Hippocampal formation (tissue), 2 donors: ENCODE data around the gene MAPRE3.

Source experiments
- DNase-seq, 2 donors: peaks; one replicate each; lab custom pipeline; 2025; lab: John Stamatoyannopoulos, UW

Gene MAPRE3

GRCh38 chr2:27014771-27015433, 44.5 kb downstream of the MAPRE3 start:
- peak in 1 of 2 donors; percentile 9 for DNase-seq

DNA sequence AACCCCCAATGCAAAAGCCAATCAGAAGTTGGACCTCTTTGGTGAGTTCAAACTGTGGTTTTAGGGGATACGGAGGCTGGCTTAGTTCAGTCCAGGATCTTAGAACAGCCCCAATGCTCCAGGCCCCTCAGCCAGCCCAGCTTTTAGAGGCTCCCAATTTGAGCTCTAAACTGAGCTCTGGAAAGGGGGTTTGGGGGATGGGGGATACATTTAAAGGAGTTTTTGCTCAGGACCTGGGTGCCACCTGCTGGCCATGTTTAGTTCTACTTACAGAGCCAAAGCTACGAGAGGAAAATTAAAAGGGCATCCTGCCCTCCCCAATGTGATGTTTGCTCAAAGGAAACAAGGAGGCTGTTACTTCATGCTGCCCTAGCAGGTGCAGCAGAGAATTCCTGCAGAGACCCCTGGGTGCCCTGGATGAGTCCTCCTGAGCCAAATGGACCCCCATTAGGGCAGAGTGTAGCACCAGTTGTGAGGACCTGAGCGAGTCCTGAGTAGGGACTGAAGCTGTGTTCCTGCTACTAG, 46.4 kb downstream of the MAPRE3 start:
- peak; percentile 20 to 41 for DNase-seq

DNA sequence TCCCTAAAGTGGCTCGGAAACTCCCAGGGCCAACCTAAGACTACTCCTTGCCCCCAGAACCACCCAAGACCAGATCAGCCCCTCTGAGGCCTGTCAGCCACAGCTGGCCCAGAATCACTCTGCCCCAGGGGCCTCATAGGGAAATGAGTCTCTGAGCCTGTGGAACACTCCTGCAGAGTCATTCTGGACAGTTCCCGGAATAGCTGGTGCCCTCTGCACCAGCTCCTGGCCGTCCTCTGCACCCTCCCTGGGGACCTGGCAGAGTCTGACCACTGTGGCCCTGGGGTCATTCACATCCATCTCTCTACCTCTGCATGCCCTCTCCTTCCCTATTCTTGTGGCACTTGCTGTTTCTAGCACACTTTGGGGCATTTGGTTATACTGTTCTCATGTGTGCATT, 47.7 kb downstream of the MAPRE3 start:
- DNase-seq: no peak

GRCh38 chr2:27019459-27019858, 49.0 kb downstream of the MAPRE3 start:
- no peak for DNase-seq

DNA sequence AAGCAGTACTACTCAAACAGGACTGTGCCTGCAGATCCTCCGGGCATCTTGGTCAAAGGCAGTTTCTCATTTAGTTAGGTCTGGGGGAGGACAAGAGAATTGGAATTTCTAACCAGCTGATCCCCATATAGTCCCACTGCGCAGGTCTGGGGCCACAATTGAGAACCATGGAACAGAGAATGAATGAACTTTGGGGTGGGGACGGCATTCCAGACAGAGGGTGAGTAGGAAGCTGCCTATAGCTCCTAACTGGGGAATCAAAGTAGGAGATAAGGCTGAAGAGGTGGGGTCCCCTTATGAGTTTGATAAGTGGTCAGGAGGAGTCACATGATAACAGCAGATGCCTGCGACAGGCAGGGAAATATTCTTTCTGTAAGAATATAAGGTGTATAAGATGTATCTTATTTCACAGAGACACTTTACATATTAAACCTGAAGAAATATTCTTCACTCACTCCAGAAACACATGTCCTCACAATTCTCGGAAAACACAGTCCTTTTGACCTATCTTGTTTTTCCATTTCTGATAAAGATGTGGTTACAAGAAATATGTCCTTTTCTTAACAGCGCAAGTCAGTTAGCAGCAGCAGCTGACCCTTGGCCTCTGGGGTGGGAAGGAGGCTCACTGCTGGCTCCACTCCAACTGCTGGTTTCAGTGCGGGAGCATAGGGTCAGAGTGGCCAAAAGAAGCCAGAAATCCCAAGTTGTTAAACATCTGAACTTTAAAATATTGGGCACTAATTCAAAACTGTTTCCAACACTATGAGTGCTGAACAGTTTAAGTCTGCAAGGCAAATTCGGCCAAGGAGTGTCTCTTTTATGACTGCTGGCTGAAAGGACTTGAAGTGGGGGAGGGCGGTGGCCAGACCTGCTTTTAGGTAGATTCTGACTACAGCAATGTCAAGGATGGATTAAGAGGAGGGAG, 49.8 kb downstream of the MAPRE3 start:
- DNase-seq: no peak

DNA sequence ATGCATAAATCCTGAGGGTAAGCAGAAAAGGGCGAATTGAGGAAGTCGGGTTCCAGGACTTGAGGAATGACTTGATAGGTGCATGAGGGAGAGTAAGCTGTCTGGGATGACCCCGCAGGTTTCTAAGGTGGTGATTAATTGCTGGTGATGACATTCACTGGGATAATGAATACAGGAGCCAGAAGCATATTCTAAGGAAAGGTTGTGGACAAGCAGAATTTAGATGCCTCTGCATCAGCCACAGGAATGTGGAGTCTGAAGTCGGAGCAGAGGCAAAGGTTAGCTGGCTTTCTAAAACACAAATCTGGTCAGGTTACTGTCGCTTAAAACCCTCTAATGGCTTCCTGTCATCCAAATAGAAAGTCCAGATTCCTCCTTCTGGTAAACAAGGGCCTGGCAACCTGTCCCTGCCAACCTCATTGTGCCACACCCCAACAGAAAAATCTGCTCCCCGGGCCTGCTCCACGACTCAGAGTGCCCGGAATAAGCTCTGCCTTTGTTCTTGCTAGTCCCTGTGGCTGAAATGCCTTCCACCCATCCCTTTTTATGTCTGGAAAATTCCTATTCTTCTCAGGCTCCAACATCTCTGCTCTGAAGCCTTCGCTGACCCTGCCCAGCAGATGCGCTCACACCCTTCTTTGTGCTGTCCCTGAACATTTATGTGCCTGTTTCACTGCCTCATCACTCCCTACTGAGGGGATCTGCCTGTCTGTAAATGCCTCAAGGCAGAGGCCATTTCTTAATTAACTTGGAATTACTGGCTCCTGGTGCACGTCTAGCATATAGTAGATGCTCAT, 51.0 kb downstream of the MAPRE3 start:
- DNase-seq: no peak

DNA sequence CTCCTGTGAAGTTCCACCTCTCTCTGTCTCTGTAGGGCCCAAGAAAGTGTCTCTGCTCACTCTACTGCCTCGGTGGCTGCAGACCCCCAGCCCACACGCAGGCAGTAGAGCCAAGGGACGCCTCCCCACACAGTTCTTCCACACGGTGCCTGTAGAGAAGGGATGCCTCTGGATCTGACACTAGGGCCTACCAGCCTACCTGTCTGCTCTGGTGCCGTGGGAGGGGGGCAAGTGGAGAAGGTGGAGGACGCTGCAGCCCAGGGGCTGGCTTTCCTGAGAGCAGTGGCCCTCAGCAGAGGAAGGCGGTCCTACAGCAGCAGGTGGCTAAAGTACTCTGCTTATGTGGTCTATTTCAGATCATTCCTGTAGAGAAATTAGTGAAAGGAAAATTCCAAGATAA, 53.3 kb downstream of the MAPRE3 start:
- no peak for DNase-seq

DNA sequence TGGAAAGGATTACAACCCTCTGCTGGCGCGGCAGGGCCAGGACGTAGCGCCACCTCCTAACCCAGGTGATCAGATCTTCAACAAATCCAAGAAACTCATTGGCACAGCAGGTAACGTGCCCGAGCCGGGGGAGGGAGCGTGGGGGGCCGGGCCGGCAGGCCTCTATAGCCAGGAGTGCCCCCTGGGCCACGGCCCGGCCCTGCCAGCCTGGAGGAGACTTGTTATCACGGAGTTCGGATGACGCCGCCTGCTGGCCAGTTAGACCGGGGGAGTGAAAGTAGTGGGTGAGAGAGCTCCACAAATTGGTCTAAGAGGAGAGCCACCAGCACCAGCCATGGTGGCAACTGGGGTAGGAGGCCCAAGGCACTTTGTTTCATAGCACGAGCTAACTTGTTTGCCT, 53.8 kb downstream of the MAPRE3 start:
- DNase-seq: no peak

- no peak for DNase-seq
Observed at GRCh38 chr2:27024812-27025211, 54.4 kb downstream of the MAPRE3 start.

- DNase-seq: no peak
Observed at GRCh38 chr2:27025281-27025800, 54.9 kb downstream of the MAPRE3 start.

- DNase-seq: no peak
Observed at GRCh38 chr2:27025861-27026851, 55.7 kb downstream of the MAPRE3 start.

DNA sequence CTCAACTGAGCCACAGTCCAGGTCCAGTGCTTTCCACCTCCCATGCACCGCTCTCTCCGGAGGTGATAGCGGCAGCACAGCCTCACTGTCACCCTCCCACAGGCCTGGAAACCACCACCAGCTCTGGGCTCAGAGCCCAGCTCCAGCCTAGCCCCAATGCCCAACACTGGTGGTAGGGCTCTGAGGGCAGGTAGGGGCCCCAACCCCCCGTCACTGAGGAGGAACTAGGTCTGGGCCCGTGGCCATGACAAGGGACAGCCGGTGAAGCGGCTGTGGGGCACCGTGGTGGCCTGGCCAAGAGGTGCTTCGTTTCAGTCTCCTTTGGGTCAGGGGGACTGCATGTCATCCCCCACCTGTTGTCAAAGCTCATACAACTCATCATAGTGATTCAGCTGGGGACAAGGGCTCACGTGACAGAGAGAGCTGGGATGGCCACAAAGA, 56.8 kb downstream of the MAPRE3 start:
- no peak for DNase-seq

DNA sequence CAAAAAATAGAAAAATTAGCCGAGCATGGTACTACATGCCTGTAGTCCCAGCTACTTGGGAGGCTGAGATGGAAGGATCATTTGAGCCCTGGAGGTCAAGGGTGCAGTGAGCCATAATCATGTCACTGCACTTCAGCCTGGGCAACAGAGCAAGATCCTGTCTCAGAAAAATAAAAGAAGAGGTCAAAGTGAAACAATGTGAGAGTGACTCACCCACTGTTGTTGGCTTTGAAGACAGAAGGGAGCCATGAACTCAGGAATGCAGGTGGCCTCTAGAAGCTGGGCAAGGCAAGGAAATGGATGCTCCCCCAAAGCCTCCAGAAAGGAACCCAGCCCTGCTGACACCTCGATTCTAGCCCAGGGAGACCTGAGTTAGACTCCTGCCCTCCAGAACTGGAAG, 58.6 kb downstream of the MAPRE3 start:
- no peak for DNase-seq

DNA sequence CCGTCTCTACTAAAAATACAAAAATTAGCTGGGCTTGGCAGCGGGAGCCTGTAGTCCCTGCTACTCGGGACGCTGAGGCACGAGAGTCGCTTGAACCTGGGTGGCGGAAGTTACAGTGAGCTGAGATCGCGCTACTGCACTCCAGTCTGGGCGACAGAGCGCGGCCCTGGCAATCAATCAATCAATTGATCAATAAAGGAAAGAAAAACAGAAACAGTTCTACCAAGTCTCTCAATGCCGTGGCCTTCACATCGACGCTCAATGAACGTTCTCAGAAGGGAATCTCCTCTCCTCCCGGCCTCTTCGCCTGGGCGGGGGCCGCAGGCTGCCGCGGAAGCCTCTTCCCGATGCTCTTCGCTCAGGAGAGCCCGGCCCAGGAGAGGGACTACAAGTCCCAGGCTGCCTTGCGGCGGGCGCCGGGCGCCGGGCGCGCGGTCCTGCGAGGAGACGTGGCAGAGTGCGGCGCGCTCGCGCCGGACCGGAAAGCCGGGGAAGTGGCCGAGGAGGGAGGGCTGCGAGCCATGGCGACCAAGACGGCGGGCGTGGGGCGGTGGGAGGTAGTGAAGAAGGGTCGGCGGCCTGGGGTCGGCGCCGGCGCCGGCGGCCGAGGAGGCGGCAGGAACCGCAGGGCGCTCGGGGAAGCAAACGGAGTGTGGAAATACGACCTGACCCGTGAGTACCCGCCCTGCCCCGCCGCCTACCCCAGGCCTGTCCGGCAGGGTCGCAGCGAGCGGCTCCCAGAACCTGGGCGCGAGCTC, 62.2 kb downstream of the MAPRE3 start, which contains the start of gene TMEM214:
Gene TMEM214 (plus strand): TSS at position 471 of the 758 bp plus-strand sequence. CDS start 51 bp downstream, at position 522.
- DNase-seq: peak; percentile 58 to 75

DNA sequence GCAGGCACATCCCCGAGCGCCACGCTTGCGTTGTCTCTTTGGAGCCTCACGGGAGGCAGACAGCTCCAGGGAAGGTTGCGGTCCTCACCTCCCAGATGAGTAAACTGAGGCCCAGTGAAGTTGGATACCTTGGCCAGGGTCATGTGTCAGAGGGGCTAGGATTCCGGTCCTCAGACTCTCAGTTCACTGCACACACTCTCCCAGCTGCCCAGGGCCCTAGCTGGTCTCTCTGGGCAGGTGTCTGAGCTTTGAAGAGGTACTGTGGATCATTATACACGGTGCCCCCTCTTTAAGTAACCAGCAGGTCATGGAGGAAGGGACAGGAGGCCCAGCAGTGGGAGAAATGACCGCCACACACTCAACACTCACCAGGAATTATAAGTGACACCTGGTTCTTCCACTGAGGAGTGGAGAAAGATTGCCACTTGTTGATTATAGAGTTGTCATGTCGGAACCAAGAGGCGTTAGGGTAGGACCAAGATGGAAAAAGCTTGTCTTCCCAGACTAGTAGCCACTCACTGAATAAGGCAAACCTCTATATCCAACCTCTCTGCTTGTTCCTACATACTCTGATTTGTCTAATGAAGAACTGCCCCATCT, 62.9 kb downstream of the MAPRE3 start:
- DNase-seq: no peak

- DNase-seq: no peak
Observed at GRCh38 chr2:27038012-27038411, 67.6 kb downstream of the MAPRE3 start.

DNA sequence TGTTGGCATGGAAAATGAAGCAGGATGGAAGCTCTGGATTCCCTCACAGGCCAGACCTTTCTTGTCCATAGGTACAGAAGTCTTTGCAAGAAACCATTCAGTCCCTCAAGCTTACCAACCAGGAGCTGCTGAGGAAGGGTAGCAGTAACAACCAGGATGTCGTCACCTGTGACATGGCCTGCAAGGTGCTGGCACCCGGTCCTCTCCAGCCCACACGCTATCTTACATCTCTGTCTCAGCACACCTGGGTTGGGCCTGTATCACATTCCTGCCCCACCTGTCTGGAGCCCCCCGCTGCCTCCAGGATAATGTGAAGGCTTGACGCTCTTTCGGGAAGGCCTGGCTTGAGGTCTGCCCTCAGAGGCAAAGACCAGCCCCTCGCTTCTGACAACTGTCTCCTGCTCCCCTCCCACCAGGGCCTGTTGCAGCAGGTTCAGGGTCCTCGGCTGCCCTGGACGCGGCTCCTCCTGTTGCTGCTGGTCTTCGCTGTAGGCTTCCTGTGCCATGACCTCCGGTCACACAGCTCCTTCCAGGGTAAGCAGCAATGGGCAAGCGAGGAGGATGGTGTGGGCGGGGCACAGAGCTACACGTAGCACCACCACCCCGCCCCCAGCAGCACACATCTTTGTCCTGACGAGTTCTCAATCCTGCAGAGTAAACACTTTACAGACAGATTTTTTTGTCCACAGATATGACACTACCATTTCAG, 68.3 kb downstream of the MAPRE3 start:
- DNase-seq: no peak

- no peak for DNase-seq
Observed at GRCh38 chr2:27039426-27039825, 69.0 kb downstream of the MAPRE3 start.

DNA sequence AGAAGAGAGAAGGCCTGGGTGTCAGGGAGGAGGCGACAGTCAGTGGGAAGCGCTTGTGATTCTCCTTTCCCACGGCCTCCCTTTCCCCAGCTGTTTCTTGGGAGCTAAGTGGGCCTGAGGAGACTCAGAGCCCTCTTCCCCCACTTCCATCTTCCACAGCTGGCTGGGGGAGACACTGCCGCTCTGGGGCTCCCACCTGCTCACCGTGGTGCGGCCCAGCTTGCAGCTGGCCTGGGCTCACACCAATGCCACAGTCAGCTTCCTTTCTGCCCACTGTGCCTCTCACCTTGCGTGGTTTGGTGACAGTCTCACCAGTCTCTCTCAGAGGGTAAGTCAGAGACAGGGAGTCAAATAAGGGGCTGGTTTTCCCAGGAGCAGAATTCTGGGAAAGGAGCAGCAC, 69.4 kb downstream of the MAPRE3 start:
- DNase-seq: no peak
